Posterior vena cava (tissue), 2 donors: ENCODE data around the gene SCYGR4. TPM values are rescaled to one million over a fixed set of nuclear protein-coding genes. Genes with fewer than 3 reads are reported as not detected.
"Not testable (repeated sequence)": the region's sequence is repeated elsewhere in the genome, so short reads cannot be mapped to it uniquely, and the experiment has no call there.

ENCODE experiments used
- DNase-seq: peaks from one replicate; pipeline ENCODE4 v3.0.0-alpha.2; 2020; ENCODE audit warnings: low spot score
- intact Hi-C, 2 donors: fragments of 100-400 bp; cut with DNase I; formaldehyde crosslinking; loops; one replicate each; pipeline versions ENCODE4 v1.14.1 to v1.14.2; 2022 to 2023
- total RNA-seq, 2 donors: library from RNA; stranded (reverse); fragmentation: NEBNext Ultra II Directional; extraction: Animal tissue kit (Norgen Biotek cat#: 25700); gene quantifications; one replicate each; pipeline ENCODE4 v1.2.1, GENCODE V29; 2021
- donor health status: DM: yes; HTN: yes; CAD: no.
- donor health status: DM: yes; HTN: yes; CAD: no.

The SCYGR4 gene
- total RNA-seq, 2 donors from 2014 or later = not detected

DNA sequence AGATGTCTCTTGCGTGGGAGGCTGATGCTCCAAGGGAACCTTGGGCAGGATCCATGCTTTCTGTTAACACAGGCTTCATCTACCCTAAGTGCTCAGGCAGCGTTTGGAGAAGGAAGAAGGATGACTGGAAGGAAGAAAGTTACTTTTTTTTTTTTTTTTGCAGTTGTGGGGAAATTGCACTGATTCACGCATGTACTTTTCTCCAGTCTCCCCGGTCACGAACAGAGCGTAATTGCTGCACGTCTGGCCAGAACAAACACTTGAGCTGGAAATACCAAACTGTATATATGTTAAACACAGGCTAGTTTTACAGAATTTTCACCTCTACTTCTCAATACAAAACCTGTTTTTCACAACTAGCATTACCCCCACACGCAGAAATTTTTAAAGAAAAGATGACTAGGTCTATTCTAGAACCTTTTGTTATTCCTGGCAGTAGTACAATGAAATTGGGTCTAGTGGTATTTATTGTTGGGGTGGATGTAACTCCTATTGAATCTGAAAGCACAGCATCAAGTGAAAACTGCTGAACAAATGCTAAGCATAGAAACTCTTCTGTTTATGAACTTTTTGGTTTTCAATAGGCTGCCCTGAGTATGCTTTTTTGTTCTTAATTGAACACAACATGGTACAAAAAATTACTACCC is 40.0 kb downstream of the SCYGR4 start:
- intact Hi-C loops = loop anchor here in 1 of 2 donors (1.0 to 10.0 kb wide), 2 partner anchors 29 to 253 kb away; no protein-coding TSS in a partner anchor

GRCh38 chr2:227661025-227661649 is 43.8 kb downstream of the SCYGR4 start:
- no peak for DNase-seq
- intact Hi-C loops = loop anchor here (5.0 to 10.0 kb wide), 2 partner anchors 104 to 111 kb away; no protein-coding TSS in a partner anchor

More for the DNA sequence above, 40.0 kb downstream of the SCYGR4 start:
- DNase-seq = no peak

GRCh38 chr2:227661827-227662226 is 44.5 kb downstream of the SCYGR4 start:
- DNase-seq = no peak
- intact Hi-C loops = loop anchor here (5.0 to 10.0 kb wide), 2 partner anchors 103 to 110 kb away; no protein-coding TSS in a partner anchor

- intact Hi-C loops = loop anchor here in 1 of 2 donors (5.0 to 10.0 kb wide), 2 partner anchors 99 to 1608 kb away; no protein-coding TSS in a partner anchor
- DNase-seq = no peak
These were observed 48.1 kb downstream of the SCYGR4 start for GRCh38 chr2:227665189-227665940.

- not testable (repeated sequence) for DNase-seq
- intact Hi-C loops = loop anchor here in 1 of 2 donors (5.0 to 10.0 kb wide), 2 partner anchors 98 to 1609 kb away; no protein-coding TSS in a partner anchor
These were observed 49.4 kb downstream of the SCYGR4 start, which contains the start of gene SCYGR5 for GRCh38 chr2:227666631-227667170. Gene SCYGR5, plus strand, starts transcription at chr2:227666804. Its CDS starts 0 bp downstream, at chr2:227666804.

Other genes with a start within 250 kb of the SCYGR4 start
- under 1 TPM in 1 of 2 donors, not detected in 1; 0.10 TPM for gene TM4SF20, start 238.2 kb upstream of the SCYGR4 start, total RNA-seq
- not detected for gene SCYGR1, start 229.5 kb upstream of the SCYGR4 start, total RNA-seq
- gene AGFG1, start 145.3 kb upstream of the SCYGR4 start, total RNA-seq = 10 to 100 TPM; 82.8 to 85.5 TPM
- gene SCYGR2, start 18.6 kb upstream of the SCYGR4 start, total RNA-seq = not detected
- not detected for gene SCYGR3, start 2.7 kb upstream of the SCYGR4 start, total RNA-seq
- not detected for gene SCYGR5, start 49.3 kb downstream of the SCYGR4 start, total RNA-seq
- gene SLC19A3, start 100.5 kb downstream of the SCYGR4 start, total RNA-seq = 1 to 10 TPM; 2.3 to 2.4 TPM
- gene SCYGR6, start 107.3 kb downstream of the SCYGR4 start, total RNA-seq = not detected
- gene SCYGR7, start 110.8 kb downstream of the SCYGR4 start, total RNA-seq = not detected
- gene SCYGR8, start 128.4 kb downstream of the SCYGR4 start, total RNA-seq = not detected
- gene CCL20, start 196.3 kb downstream of the SCYGR4 start, total RNA-seq = not detected